Fibroblast of skin of back (primary cell): ENCODE data around the gene ATP2A3.

Source experiments
- DNase-seq: peaks from one replicate; pipeline ENCODE4 v3.0.0-alpha.2; 2013

ATP2A3 gene

GRCh38 chr17:3972281-3972731, 8.1 kb upstream of the ATP2A3 start:
- no peak for DNase-seq

- no peak for DNase-seq
Observed at GRCh38 chr17:3970668-3971067, 6.4 kb upstream of the ATP2A3 start.

GRCh38 chr17:3969963-3970362, 5.7 kb upstream of the ATP2A3 start:
- no peak for DNase-seq

GRCh38 chr17:3968886-3969524, 4.8 kb upstream of the ATP2A3 start:
- no peak for DNase-seq

- no peak for DNase-seq
Observed at GRCh38 chr17:3968015-3968414, 3.8 kb upstream of the ATP2A3 start.

GRCh38 chr17:3966720-3967363, 2.6 kb upstream of the ATP2A3 start:
- DNase-seq = no peak

- peak; percentile 45 for DNase-seq
Observed at GRCh38 chr17:3965118-3965800, 1.0 kb upstream of the ATP2A3 start.

GRCh38 chr17:3963237-3964201, 718 bp downstream of the ATP2A3 start:
- no peak for DNase-seq

GRCh38 chr17:3962965-3963236, 1.3 kb downstream of the ATP2A3 start:
- DNase-seq = no peak

GRCh38 chr17:3962217-3962964, 1.8 kb downstream of the ATP2A3 start:
- no peak for DNase-seq

GRCh38 chr17:3961564-3962047, 2.6 kb downstream of the ATP2A3 start:
- DNase-seq = no peak

GRCh38 chr17:3960764-3961163, 3.5 kb downstream of the ATP2A3 start:
- DNase-seq = no peak

- no peak for DNase-seq
Observed at GRCh38 chr17:3959921-3960601, 4.2 kb downstream of the ATP2A3 start.

- peak; percentile 34 for DNase-seq
Observed at GRCh38 chr17:3959295-3959899, 4.8 kb downstream of the ATP2A3 start.

- no peak for DNase-seq
Observed at GRCh38 chr17:3957735-3958599, 6.3 kb downstream of the ATP2A3 start.

- DNase-seq = no peak
Observed at GRCh38 chr17:3956983-3957382, 7.3 kb downstream of the ATP2A3 start.

GRCh38 chr17:3956327-3956957, 7.8 kb downstream of the ATP2A3 start:
- DNase-seq = no peak

GRCh38 chr17:3955673-3955988, 8.6 kb downstream of the ATP2A3 start:
- DNase-seq = no peak

GRCh38 chr17:3954976-3955672, 9.1 kb downstream of the ATP2A3 start:
- no peak for DNase-seq
